ENCODE measurements around the gene SLC25A12.
"Not testable (repeated sequence)": the region's sequence is repeated elsewhere in the genome, so short reads cannot be mapped to it uniquely, and the experiment has no call there.

The SLC25A12 gene

DNA sequence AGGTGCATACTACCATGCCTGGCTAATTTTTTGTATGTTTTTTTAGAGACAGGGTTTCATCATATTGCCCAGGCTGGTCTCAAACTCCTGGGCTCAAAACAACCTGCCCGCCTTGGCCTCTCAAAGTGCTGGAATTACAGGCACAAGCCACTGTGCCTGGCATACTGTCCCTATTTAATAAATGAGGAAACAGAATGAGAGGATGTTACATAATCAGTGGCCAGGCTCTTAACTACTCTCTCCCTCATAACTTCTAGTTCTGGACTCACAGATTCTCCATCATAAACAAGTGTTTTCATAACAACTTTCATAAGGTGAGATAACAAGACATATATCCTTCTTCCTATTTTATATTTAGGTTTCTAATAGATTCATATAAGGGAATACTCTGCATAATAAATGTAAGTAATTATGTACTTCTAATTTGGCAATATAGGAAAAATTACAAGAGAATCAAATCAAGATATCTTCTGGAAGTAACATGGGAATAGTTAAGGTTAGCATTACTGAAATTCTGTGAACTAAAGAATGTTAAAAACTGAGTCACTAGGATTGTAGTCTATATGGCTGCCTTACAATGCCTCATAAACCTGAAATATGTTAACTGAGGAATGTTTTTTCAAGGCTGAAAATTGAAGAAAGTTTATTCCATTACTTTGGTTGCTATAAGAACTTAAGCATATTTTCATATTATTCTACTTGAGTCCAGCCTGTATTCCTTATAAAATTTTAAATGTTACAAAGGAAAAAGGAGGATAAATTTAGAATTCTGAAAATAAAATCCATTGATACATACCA lies 71.3 kb downstream of the SLC25A12 start:
- no peak for DNase-seq (ENCODE audit: low spot score)

DNA sequence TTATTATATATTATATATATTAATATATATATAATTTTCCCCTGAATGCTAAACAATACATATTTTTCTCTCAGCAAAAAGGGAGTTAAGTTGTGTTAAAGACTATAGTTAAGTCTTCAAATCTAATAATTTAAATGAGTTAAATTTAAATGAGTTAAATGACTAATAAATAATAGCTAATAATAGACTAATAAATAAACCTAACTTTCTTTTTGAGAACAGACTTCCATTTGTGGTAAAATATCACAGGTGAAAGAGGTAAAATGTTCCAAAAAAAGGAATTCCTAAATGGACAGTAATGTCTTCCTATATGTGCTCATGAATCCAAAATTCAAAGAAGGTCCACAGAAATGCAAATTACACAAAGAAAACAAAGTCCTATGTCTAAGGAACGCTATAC lies 74.6 kb downstream of the SLC25A12 start:
- no peak for DNase-seq (ENCODE audit: low spot score)

DNA sequence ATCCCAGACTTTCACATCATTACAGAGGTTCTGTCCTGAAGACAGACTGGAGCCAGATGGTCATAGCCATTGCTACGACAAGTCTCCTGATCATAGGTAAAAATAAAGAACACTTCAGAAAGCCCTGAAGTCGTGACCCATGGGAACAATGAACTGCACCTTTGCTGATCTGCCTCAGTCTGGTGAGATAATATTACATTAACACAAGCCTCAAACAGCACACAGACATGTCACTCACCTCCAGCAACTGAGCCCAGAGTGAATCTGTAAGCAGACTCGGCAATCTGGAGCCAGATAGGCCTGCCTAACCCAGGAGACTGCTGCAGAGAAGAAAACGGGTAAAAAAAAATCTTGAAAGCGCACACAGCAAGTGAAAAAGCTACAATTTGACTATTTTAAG lies 79.2 kb downstream of the SLC25A12 start:
- DNase-seq (ENCODE audit: low spot score), result no peak

DNA sequence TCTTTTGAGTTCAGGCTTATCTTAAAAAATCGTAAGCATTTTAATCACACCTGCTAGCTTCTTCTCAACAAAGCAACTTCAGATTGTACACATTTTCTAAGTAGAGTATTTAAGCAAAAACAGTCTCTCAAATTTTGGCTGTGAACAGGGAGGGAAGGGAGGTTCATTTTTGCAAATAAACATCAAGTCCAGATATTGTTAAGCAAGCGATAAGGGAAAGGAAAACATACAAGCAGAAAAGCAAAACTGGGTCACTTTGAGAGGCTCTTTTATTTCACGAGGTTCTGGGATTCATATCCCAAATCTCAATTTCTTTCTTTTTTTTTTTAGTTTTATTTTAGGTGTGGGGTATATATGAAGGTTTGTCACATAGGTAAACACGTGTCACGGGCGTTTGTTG lies 79.9 kb downstream of the SLC25A12 start:
- DNase-seq (ENCODE audit: low spot score), result no peak

DNA sequence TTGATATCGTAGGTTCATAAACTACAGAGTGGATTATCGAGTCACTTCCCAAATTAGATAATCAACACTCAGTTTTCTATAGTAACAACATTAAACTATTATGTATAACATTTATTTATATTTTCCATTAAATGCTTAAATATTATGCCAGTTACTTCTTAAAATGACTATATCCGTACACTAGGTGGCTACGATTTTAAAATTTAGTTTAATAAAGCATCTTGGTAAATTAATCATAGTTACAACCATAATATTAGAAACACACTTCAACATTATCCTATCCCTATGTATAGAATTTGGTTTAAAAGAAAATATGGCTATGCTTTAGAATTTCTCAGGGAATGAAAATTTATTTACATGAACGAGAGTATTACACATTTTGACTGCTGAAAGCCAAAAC lies 80.3 kb downstream of the SLC25A12 start:
- no peak for DNase-seq (ENCODE audit: low spot score)

DNA sequence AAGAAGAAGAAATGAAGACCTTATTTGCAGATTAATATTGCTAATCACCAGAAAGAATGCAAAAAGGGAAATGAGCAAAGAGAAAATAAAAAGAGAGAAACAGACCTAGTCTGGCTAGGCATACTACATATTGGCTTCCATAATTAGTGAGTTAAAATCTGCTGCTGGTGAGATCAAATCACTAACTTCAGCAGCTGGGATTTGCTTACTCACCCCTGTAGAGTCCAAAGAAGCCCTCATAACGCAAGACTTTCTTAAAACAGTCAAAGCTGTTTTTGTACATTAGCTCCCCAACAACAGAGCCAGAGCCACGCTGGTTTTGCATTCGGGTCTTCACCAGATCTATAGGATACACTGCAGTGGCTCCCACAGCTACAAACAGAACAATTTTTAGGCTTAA lies 80.9 kb downstream of the SLC25A12 start:
- no peak for DNase-seq (ENCODE audit: low spot score)

DNA sequence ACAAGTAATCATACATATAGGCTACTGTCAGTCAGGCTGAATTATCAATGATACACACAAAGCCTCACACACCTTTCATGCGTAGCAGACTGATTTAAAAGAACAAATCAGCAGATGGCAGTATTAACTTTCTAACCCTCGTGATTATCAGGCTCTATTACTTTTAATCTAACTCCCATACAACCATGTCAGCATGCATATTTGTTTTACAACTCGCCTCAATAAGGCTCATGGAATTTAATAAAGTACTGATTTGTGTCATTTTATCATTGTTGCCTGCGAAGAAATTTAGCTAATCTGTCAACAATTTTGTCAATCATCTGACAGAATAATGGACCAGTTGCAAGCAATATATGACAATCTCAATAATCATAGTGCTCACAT lies 82.8 kb downstream of the SLC25A12 start:
- DNase-seq (ENCODE audit: low spot score), result peak; percentile 63

DNA sequence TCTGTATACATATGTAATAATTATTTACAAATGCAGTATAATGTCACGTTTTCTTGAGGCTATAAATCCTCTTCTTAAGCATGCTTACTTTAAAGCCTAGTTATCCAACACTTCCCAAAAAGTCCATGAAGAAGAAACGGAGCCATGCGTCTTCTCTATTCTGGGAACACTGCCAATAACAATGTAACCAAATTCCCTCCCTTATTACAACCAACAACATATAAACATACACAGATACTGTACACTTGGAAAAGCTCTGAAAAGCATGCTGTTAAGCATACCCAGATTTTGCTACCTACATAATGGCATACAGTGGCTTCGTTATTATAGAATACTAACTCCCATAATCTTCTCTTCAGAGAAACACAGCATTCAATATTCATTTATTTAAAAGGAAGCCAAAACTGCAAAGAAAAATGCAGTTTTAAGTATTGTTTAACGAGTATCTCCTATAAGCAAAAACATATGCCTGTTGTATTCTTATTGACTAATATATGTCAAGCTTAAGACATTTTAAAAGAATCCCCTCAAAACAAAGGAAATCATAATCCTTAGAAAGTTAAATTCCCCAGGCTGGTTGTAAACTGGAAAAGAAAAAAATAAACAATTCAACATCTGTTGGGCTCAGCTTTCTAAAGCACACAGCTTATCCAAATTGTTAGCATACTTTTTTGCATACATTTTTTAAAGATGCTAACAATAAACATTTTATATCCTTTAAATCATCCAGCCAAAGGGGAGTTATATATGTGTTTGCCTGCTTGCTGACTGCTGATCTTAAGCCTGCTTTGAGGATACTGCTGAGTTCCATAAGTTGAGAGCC lies 83.4 kb downstream of the SLC25A12 start:
- no peak for DNase-seq (ENCODE audit: low spot score)

DNA sequence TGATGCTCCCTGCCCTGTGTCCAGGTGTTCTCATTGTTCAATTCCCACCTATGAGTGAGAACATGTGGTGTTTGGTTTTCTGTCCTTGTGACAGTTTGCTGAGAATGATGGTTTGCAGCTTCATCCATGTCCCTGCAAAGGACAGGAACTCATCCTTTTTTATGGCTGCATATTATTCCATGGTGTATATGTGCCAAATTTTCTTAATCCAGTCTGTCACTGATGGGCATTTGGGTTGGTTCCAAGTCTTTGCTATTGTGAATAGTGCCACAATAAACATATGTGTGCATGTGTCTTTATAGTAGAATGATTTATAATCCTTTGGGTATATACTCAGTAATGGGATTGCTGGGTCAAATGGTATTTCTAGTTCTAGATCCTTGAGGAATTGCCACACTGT lies 85.2 kb downstream of the SLC25A12 start:
- not testable (repeated sequence) for DNase-seq (ENCODE audit: low spot score)

DNA sequence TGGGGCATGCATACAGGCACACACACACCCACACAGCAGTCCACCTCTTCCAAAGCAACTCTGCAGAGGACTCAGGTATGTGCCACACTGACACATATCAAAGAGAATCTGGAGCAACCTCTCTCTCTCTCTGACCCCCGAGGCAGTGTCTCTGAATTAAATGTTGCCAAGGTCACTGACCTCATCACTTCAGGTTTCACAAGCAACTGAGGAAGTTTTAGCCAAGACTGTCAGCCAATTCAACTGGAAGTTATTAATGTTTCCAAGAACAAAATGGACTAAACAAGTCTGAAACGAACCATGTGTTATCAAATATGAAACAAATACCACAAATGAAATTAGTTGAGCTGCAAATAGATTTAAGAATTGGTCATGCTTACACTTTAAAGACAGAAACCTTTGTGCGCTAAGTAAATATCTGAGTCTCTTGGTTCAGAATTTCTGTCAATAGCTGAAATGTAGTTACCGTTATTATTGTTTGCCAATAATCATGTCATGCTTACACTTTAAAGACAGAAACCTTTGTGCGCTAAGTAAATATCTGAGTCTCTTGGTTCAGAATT lies 86.1 kb downstream of the SLC25A12 start:
- no peak for DNase-seq (ENCODE audit: low spot score)

DNA sequence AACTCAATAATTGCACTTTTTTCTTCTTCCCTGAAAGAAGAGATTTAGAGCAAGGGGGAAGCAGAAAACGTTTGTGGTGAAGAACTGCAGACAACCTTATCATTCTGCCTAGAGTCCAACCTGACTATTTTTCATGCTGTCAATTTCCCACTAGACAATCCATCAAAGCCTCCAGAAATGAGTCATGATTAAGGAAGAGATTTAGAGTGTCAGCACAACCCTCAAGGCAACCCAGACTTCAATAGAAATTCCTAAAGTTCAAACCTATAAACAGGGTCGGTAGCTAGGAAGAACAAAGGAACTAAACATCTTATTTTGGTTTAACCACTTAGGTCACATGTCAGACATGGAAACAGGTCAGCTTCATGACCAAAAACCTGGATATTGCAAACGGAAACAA lies 86.9 kb downstream of the SLC25A12 start:
- peak; percentile 66 for DNase-seq (ENCODE audit: low spot score)

DNA sequence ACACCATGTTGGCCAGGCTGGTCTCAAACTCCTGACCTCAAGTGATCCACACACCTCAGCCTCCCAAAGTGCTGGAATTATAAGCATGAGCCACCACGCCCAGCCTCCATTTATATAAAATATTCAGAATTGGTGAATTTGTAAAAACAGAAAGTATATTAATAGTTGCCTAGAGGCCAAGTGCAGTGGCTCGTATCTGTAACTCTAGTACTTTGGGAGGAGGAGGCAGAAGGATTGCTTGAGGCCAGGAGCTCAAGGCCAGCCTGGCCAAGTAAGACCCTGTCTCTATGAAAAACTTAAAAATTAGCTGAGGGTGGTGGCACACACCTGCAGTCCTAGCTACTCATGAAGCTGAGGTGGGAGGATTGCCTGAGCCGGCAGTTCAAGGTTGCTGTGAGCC lies 89.6 kb downstream of the SLC25A12 start:
- DNase-seq (ENCODE audit: low spot score), result no peak

DNA sequence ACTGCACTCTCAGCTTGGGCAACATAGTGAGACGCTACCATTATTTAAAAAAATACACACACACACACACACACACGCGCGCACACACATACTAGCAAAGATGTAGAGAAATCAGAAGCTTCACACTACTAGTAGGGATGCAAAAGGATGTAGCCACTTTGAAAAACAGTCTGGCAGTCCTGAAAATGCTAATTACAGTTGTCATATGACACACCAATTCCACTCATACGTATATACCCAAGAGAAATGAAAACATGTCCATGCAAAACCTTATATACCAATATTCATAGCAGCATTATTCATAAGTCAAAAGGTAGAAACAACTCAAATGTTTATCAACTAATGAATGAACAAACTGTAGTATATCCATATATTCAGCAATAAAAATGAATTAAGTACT lies 90.3 kb downstream of the SLC25A12 start:
- DNase-seq (ENCODE audit: low spot score), result no peak

DNA sequence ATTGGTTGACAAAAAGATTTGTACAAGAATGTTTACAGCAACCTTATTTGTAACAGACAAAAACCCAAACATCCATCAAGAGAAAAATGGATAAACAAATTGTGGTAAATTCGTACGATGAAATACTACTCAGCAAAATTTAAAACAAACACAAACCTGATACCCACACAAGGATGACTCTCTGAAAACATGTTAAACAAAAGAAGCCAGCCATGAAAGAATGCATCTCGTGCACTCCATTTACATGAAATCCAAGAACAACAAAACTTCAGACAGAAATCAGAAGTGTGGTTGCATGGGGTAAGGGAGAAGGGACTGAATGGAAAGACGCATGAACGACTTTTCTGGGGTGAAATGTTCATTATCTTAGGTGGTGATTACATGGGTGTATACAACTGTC lies 93.4 kb downstream of the SLC25A12 start:
- DNase-seq (ENCODE audit: low spot score), result no peak

DNA sequence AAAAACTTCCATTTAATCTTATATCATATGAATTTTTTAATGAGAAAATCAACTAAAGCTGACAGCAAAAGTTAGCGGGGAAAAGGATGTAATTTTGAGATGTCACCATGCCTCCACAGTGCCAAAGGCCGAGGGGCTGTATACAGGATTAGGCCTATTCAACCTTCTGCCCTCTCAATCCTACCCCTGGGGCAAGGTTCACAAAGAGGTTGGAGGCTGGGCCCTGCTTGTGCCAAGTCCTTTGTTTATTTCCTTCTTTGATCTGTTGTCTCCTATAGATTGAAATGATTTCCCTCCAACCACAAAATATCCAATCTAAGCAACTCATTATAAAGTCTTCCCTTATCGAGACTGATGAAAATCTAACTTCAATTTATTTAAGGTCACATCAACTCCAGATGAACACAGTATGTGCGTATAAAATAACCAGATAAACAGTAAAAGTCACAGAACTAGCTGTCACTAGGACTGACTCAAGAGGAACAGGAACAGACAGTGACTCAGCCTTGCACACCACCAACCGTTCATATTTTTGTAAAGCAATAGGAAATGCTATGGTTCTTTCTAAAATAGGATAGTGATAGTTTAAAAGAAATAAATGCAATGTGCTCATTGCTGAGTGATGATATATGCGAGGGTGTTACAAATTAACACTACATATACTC lies 95.8 kb downstream of the SLC25A12 start:
- DNase-seq (ENCODE audit: low spot score), result no peak

DNA sequence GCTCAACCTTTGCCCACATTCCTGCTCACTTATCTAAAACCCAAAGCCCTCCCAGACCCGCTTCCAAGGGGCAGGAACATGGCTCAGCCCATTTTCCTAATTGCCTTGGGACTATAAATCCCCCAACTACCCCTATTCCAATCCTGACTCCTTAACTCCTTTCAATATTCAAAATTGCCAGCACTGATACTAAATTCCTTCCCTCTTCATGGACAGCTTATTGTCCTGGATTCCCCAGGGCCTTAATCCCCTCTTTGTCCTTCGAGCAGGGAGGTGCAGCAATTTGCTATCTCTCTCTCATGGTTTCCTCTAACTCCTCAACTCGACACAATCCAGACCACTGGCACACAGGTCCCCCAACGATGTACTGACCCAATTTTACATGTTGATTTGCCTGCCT lies 99.1 kb downstream of the SLC25A12 start:
- DNase-seq (ENCODE audit: low spot score), result no peak

DNA sequence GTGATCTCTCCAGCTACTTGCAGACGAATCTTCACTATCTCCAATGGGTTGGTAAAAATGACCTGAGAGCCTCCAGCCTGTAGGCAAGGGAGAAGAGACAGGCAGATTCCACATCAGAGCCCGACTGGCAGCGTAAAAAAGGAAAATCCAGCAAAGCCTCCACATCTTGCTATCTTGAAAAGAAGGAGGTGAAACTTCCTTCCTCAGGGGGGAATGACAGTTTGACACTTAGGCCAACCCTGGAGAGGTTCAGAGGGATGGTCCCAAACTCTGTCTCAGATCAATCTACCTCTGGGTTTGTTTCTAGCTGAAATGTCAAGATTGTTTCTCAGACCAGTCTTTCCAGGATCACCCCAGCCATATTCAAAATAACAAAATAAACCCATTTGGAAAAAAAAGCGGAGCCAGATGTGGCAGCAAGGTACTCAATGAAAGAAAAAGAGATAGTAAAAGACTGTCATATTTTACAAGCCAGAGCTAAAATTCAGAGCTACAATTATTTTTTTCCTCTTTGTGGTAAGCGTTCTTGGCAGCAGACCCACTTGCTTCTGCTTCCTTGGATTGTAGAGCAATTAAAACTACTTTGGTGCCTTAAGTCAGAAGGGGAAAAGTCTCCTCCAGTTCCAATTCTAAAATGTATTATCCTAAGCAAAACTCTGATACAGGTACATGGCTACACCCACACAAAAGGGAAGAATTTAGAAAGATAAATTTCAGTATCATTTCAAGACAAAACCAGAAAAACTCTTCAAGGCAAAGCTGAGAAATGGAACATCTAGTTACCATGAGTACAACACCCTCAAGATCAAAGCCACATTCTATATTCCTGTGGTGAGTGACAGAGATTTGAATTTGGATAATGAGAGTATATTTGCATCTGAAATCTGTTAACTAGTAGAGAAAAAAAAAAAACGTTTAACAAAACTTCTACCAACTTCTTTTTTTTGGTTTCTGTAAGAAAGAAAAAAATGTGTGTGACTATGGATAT lies 100.1 kb downstream of the SLC25A12 start:
- DNase-seq (ENCODE audit: low spot score), result no peak

DNA sequence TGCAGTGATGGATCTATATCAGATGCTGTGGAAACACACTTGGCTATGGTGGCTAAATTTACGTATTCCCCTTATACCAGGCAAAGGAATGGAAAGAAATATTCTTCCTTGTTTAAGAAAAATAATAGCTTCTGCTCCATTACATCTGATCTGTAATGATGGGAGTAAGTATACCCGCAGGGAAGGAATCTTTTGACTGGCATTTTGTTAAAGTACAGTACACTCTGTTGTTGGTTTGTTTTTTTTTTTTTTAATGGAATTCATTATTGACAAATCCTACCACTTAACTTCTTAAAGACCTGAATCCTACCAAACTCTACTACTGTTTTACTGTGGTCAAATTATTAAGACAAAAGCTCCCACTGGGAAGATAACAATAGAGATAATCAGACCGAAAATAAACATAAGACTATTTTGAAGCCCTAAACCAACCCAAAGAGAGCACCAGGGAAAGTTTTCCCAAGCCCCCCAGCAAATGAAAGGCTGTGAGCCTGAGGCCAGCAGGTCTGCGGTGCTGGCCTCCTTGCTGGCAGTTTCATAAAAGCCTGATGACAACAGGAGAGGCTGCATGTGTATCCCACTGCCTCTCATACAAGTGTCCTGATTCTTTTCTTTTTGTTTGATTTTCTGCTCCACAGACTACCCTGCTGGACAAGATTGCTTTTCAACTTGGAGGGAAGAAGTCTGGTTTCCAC lies 101.0 kb downstream of the SLC25A12 start:
- DNase-seq (ENCODE audit: low spot score), result no peak

DNA sequence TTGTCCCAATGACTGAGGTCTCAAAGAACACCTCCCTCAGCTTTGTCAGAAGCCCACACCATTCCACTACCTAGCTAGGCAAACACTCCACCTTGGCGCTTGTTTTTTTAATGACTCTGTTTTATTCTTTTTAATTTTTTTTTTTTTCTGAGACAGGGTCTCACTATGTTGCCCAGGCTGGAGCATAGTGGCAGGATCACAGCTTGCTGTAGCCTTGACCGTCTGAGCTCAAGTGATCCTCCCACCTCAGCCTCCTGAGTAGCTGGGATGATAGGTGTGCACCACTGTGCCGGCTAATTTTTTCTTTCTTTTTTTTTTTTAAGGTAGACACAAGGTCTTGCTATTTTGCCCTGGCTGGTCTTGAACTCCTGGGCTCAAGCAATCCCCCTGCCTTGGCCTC lies 101.9 kb downstream of the SLC25A12 start:
- no peak for DNase-seq (ENCODE audit: low spot score)

DNA sequence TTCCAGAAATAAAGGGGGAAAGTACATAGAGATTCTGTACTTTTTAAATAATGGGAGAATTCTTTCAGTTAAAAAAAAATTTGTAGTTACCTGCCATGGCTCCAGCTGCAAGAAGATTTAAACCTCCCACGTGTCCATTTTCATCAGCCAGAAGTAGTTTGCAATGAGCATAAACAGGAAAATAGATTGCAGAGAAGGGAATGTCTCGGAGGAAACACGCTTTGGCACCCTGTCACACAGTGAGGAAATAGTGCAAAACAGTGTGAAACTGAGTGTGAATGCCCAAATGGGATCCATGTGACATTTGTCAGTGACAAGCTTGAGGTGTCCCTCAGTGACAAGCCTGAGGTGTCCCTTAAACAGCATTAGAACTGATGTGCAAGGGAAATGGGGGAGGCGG lies 102.7 kb downstream of the SLC25A12 start:
- no peak for DNase-seq (ENCODE audit: low spot score)

DNA sequence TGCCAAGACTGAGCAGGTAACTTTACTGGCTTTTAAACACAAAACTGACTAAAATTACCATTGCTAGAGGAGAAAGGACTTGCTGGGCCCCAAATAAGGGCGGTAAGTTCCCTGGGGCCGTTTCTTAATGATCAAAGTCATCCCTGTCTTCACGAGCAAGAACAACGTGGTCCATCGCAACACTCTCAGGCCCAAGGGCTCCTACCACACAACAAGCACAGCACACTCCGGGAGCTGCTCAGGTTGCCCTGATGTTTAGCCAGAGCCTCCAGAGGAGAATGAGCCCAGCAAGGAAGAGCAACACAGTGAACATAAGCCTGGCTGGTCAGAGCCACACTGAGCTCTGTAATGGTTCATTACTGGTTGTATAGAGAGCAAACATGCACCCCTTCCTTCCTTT lies 104.1 kb downstream of the SLC25A12 start:
- no peak for DNase-seq (ENCODE audit: low spot score)
